ENCODE measurements around the gene OGFOD3.
A peak's percentile ranks its signal among the peaks of the same experiment; 100 is the strongest.

The OGFOD3 gene

DNA sequence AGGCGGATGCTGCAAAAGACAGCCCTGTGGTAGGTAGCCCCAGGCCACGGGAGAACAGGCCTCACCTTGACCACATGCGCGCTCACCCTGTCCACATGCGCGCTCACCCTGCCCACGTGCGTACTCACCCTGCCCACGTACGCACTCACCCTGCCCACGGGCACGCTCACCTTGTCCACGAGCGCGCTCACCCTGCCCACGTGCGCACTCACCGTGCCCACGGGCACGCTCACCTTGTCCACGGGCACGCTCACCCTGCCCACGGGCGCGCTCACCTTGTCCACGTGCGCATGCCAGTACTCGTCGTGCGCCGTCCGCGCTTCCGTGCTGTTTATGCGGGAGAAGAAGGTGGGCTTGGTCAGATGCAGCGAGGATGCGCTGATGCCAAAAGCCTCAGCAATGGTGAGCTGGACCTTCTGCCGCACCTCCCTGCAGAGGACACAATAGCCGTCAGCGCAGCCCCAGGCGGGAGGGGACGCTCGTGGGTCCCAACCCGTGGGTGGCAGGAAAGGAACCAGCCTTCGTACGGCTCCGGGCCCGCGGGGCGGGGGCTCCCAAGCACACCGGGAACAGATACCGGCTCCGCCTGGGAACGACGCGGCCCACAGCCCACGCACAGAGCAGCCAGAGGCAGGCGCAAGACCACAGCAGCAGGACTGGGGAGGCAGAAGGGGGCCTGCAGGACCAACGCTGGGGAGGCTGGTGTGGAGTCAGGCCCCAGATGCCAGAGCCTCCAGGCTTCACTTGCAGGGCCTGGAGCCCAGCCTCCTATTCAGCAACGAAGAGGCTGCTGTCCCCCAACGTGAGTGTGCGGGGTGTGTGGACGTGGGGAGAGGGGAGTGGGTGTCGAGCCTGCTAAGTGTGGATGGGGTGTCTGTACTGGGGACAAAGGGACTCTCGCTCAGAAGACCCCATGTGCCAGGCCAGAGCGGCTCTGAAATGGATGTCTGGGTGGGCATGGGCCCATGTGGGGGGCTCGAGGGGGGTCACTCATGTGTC lies 14.4 kb downstream of the OGFOD3 start:
- no peak for DNase-seq

DNA sequence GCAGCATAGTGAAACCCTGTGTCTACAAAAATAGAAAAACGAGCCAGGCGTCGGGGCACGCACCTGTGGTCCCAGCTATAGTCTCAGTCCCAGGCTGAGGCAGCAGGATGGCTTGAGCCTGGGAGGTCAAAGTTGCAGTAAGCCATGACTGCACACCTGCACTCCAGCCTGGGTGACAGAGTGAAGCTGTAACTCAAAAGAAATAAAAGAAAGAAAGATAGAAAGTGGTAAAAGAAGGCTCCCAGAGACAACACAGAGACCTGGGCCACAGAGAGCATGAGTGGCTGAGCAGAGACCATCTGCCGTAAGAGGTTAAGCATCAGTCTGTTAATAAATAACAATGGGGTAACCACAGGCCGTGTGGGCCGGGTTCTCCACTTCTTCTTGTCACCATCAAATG lies 15.5 kb downstream of the OGFOD3 start:
- no peak for DNase-seq

DNA sequence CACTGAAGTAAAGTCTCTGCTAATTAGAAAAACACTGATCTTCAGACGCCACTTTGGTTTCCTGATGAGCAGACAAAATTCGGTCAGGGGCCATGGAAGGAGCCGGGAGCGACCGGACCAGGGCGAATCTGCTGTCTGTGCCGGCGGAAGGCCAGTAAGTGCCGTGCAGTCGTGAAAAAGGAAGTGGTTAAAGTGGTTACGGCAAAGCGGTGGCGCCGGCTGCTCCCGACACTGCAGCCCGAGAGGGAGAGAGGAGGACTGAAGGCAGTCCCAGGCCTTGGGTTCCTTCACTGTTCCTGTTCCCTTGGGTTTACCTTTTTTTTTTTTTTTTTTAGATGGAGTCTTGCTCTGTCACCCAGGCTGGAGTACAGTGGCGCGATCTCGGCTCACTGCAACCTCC lies 17.6 kb downstream of the OGFOD3 start:
- no peak for DNase-seq

DNA sequence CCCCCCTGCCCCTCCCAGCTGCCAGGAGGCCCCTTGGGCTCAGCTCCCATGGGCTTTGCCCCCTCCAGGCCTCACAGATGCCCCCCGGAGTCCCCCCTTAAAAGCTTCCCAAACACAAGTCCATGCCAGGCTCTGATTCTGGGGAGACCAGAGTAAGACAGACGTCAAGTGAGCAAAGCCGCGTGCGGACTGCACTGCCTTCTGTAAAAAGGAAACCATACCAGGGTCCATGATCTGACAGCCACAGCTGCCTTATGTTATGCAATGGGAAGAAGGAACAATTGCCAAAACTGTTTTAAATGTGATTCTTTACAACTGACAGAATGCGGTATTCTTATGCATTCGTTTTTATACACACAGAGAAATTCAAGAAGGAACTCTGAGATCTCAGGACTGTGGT lies 18.2 kb downstream of the OGFOD3 start:
- no peak for DNase-seq

DNA sequence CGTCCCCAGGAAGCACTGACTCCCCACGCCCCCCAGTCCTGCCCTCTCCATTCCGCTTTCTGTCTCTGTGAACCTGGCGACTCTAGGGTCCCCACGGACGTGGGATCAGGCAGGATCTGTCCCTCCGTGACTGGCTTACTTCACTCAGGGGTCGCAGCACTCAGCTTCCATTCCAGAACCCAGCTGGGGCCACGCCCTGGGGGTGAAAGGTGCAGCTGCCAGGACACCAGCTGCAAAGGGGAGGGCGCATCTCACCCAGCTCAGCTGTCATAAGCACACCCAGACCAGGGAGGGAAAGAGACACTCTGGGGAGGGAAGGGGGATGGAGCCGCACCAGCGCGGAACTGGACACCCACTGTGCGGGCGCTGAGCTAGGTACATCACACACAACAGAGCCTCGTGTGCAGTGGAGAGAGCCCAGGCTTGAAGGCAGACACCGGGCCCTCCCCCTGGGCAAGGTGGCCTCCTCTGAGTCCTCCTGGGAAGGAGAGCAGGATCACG lies 18.7 kb downstream of the OGFOD3 start:
- peak; percentile 75 for DNase-seq

DNA sequence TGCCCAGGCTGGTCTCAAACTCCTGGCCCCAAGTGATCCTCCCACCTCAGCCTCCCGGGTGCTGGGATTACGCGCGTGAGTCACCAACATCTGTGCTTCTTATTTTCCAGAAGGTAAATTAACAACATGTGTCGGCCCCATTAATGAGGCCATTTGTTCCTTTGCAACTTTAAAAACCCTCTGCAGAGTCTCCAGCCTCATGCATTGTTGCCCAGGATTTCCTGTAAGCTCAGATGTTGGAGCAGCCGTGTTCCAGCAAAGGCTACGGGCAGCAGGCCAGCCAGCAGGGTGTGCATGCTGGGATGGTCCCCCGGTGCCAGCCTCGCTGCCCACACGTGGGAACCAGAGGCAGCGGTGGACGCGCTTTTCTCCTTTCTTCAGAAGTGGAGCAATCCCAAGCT lies 19.3 kb downstream of the OGFOD3 start:
- no peak for DNase-seq

DNA sequence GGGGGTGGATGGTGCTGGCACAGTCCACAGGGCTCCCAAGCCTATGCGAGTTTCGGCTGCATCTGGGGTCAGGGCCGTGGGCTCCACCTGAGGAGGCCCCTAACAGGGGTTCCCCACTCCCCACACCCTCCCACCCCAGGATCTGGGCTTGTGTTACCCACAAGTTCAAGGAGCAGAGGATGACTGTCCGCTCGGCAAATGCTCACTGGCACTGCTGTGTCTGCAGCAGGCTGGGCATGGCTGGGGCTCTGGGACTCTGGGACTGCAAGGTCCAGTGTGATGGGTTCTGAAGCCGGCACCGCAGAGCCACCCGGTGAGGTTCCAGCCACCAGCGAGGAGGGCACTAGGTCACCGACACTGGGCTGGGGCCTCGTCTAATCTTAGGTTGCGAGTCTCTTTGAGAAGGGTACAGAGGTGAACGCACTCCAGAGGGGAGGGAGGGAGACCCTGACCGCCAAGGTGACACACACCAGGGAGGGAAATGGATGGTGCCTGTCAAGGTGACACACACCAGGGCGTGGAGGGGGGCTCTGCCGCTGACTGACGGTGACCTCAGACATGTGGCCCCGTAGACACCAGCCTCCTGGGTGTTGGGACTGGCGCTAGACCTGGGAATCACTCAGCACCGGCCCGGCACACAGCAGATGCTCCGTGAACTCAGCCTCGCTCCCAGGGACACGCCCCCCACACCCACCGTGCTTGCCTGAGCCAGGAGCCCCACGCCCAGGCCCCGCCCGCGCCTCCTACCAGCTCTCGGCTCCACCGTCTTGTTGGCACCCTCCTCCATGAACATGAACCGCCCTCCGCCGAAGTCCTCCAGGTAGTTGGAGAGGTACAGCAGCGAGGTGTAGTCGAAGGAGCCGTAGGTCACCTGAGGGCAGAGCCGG lies 20.7 kb downstream of the OGFOD3 start:
- peak; percentile 52 for DNase-seq

DNA sequence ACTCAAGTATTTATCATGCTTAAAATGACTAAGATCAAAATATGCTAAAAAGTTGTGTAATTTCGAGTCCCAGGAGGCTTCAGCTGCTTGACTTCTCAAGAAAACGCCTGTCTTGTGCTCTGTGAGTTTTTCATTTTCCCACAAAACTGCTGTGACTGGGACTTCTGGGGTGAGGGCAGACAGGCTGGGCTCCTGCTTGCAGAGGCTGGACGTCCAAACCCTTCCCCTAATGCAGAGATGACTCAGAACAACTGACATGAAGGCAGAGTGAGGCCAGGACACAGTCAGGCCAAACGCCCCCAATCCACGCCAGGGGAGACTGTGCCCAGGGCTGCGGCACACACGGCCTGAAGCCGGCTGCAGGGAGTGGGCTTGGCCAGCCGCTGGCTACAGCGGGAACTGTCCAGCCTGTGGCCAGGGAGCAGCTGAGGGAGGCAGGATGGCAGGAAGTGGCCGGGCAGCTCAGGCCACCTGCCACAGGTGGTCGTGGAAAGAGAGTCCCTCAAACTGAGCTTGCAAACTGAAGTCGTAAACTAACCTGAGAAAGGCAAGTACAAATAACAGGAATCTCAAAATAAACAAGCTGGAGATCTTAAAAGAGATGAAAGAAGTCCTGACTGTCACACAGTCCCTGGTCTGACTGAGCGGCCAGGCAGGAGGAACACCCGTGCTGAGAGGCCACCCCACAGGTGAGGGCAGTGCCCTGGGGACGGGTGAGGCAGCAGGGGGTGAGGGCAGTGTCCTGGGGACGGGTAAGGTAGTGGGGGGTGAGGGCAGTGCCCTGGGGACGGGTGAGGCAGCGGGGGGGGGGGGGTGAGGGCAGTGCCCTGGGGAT lies 21.6 kb downstream of the OGFOD3 start:
- no peak for DNase-seq

DNA sequence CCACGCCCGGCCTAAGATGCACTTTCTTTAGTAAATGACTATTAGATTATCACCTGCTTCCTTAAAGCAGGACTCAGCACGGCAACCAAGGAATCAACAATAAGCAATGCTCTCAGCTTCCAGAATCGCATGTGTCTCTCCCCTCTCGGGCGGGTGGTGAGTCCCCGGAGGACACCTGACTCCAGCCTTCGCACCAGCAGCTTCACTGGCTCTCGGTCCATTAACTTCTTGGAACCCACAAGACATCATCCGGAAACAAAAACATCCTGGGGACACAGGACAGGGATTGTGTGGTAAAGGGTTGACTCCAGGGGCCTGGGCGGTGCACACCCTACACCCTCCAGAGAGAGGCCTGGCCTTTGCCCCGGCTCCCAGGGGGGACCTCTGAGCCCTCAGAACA lies 24.1 kb downstream of the OGFOD3 start:
- no peak for DNase-seq

DNA sequence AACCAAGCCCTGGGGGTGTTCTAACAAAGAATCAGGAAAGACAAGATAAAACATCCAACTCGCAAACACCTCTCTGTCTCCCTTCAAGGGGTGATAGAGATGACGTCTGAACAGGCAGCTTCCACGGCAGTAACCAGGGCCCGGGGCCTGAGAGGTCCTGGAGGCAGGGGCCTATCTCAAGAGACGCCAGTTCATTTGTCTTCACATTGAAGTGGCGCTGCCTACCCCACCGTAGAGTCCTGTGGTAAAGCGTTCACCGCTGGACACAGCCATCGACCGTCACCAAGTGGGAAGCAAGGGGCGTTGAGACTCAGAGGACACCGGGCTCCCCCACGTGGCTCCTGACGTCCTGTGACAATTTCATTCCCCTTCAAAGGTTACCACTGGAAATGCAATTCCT lies 25.4 kb downstream of the OGFOD3 start:
- DNase-seq = no peak

DNA sequence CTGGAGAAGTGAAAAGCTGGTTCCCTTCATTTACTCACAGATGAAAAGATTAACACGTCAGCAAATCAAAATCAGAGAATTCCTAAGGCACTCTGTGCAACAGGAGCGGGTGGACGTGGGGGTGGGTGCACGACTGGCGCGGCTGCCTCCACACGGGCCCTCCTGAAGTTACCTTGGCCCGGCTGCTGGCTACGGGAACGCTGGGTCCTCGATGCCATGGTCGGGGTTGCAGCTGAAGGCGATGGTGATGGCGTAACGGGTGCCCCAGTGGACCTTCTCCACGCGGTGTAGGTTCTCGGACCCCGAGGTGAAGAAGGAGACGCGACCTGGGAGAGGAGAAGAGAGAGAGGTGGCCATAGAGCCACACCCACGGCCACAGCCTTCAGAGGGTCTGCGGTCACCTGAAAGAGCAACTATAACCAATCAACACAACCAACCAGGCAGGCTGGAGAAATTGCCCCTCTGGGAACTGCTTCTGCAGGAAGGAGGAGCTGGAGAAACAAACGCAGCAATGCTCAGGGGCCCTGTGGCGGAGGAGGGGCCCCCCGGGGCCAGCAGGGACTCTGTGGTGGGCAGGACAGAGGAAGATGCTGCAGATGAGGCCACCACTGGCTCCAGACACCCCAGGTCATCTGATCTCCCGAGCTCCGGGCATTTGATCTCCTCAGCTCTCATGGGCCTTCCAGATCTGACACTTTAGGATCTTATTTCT lies 26.0 kb downstream of the OGFOD3 start:
- DNase-seq = no peak

DNA sequence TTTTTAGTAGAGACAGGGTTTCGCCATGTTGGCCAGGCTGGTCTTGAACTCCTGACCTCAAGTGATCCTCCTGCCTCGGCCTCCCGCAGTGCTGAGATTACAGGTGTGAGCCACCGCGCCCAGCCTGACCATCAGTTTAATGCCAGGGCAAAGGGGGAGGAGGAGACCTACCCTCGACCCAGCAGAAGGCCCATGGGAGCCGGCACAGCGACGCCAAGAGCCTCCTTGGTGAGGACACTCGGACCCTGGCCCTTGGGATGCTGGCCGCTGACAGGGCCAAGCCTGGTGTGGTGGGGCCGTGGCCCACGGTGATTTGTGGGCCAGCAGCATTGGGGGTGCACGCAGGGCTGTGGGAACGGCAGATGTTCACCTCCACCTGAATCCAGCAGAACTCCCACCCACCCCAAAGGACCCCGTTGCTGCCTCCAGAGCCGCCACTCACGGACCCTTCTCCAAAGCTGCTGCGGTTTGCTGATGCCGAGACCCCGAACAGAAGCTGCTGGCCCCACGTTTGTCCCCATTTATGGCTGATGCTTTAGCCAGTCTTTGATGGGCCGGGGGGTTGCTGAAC lies 26.8 kb downstream of the OGFOD3 start:
- DNase-seq = no peak

DNA sequence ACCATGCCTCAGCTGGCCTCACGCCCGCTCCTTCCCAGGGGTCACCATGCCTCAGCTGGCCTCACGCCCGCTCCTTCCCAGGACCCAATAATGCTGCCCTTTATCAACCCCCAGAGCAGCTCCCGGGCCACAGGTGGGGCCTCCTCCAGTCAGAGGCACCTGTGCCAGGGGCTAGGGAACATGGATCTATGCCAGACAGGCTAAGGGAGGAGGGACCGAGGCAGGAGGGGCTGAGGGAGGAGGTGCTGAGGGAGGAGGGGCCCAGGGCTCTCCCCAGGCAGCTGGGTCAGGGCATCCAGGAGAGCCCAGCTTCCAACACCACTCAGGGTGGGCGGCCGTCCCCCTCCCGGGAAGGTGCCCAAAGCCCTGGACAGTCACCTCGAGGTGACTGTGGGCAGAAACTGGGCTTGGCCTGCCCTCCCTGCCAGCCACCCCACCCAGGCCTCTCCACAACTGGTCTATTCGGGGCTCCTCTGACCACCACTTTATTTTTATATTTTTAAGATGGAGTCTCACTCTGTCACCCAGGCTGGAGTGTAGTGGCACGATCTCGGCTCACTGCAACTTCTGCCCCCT lies 27.4 kb downstream of the OGFOD3 start:
- DNase-seq = no peak

DNA sequence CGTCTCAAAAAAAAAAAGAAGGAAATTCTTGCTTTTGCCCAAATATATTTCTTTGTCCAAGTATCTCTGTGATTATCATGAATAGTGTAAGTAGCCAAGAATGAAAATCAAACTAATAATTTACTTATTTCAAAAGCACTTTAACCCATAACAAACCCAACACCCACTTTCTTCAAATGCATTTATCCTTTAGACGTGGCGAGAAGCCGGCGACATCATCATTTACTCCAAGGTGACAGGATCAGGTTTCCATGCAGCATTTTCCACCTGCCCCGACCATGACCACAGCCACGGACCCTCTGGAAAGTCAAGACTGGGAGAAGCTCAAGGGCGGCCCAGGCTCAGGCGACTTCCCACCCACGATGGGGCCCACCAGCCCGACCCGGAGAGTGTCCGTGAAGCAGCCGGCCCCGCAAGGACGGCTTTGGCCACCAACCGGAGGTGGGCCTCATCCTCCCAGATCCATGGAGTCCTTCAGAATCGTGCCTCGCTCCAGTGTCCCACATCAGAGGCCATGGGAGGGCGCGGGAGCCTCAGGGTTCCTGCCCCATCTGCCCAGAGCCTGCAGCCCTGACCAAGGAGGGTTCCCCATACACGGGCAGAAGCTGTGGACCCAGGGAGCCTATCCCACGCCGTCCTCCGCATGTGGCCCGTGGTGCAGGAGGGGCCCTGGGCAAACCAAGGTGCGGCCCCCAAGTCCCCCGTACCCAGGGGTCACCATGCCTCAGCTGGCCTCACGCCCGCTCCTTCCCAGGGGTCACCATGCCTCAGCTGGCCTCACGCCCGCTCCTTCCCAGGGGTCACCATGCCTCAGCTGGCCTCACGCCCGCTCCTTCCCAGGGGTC lies 28.1 kb downstream of the OGFOD3 start:
- DNase-seq = no peak

DNA sequence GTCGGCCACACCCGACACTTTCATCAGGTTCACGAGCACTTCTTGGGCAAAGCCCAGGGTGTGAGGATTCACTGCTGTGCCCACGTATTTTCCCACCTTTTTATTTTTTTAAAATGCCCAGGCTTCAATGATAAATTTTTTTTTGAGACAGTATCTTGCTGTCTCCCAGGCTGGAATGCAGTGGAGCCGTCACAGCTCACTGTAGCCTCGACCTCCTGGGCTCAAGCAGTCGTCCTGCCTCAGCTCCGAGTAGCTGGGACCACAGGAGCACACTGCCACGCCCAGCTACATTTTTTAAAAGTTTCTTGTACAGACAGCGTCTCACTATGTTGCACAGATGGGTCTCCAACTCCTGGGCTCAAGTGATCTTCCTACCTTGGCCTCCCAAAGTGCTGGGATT lies 29.0 kb downstream of the OGFOD3 start:
- no peak for DNase-seq

DNA sequence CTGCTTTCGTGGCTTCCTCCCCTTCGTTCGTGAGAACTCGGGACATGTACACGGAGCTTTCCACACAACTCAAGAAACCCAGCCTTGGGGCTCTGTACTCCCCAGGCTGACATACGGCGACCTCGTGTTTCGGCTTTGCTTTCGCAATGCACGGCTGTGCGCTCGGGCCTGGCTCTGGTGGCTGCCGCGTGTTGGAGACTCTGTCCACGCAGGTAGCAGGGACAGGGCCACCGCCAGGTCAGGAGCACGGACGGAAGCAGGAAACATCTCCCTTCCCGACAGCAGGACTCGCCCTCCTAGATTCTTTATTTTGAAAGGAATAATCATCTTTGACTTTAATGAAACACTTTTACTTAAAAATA lies 29.5 kb downstream of the OGFOD3 start:
- no peak for DNase-seq

DNA sequence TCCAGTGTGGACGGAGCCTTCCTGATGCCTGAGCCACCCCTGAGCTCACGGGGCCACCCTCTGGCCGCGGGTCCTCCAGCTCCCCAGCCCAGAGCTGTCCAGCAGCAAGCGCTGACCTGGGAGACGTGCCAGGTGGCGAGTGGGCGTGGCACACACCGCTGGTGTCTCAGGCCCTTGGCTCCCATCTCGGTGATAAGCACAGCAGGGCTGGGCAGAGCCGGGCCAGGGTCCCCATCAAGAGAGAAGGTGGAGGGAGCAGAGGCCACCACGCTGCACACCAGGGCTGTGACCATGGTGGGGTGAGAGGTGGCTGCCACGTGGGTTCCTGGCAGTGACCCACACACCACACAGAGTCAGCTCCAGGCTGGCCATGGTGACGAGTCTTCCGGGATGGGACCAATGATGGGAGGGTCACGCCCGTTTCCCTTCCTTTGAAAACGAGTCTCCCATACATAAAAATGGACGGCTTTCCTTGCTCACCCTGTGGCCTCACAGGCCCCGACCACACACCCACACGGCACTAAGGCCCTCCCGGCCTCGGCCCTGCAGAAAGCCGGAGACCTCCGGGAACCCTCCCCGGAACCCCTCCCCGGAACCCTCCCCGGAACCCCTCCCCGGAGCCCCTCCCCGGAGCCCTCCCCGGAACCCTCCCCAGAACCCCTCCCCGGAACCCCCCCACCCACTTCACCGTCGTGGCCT lies 30.0 kb downstream of the OGFOD3 start:
- DNase-seq = no peak

DNA sequence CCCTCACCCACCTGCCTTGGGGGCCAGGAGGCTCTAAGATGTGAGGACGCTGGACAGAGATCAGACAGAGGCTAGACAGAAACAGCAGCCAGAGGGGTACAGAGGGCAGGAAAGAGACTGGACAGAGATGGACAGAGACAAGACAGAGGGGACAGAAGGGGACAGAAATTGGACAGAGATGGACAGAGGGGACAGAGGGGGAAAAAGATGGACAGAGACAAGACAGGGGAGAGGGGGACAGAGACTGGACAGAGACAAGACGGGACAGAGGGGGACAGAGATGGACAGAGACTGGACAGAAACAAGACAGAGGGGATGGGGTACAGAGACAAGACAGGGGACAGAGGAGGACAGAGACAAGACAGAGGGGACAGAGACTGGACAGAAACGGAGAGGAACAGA lies 30.7 kb downstream of the OGFOD3 start:
- no peak for DNase-seq

DNA sequence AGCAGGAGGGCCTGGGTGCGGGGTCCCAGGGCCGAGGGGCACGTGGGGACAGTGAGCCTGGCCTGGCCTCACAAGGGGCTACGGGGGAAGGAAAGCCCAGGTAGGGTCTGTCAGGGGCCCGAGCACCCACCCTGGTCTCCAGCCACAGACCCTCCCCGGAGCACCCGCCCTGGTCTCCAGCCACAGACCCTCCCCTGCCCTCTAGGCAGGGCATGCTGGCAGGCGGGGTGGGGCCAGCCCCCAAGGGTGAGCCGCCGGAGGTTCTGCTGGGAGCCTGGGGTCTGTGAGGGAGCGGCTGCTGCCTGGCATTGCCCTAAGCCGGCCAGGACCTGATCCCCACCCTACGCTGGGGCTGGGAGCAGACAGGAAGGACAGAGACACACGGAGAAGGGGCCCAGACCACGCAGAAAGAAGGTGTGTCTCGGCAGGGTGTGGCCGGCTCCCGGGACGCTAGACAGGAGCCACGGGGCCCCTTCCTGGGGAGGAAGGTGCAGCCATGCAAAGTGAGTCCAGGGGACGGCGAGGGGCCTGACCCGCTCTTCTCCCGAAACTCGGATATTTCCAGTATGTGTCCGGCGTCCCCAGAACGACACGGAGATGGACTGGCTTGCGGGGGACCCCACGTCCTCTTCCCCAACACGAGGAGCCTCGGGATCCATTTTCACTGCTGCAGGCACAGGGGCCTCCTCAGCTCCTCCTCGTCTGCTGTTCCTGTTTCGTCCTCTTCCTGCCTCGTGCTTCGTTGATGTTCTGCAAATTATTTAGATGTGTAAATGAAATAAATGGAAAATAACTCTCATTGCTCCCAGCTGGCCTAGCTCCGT lies 31.3 kb downstream of the OGFOD3 start:
- no peak for DNase-seq

All from NCI-H510A (cell line).